HCT116 (cell line): ENCODE results near the gene XPC. TPM values are rescaled to one million over a fixed set of nuclear protein-coding genes. Genes with fewer than 3 reads are reported as not detected.

Experiments used
- ATAC-seq: fragments of 200-7000 bp; cut with Tn5 transposase; 2 replicates; pipeline ENCODE4 v1.9.1; 2020; ENCODE audit warnings: mild to moderate bottlenecking, moderate library complexity
- BruUV-seq: library from RNA; stranded (reverse); fragments of 400-500 nt; replicated peaks from 2 replicates; lab custom pipeline; 2021; lab: Mats Ljungman, UMichigan
- CTCF ChIA-PET: fragments of 300-600 bp; sonication (Branson Sonifier 250); formaldehyde crosslinking; loops from one replicate; lab custom pipeline; 2021; ENCODE audit warnings: antibody characterized with exemption; lab: Charles Lee
- POLR2A ChIA-PET: fragments of 300-600, 350-600 bp; sonication (Branson Sonifier 250); formaldehyde crosslinking; loops from one replicate; lab custom pipeline; 2021; ENCODE audit warnings: antibody characterized with exemption; lab: Charles Lee
- RAD21 ChIA-PET, 2 experiments: fragments of 300-600 bp; sonication (Branson Sonifier 250); formaldehyde crosslinking; loops; one replicate each; lab custom pipeline; 2023; ENCODE audit warnings: low total read pairs in 2 of 2; ENCODE audit not compliant: uncharacterized antibody in 2 of 2, unreplicated experiment in 2 of 2, low non-redundant PET in 1 of 2; lab: Charles Lee
- DNase-seq: peaks from one replicate; pipeline ENCODE4 v3.0.0-alpha.2; 2010; ENCODE audit warnings: low read depth, low spot score
- H2AFZ ChIP-seq: fragments of 200-600 bp; shearing (Covaris generic), sonication (generic); 2 replicates; pipeline ENCODE4 v1.6.1; 2017; ENCODE audit warnings: low read depth, mixed run types, mixed read lengths, antibody characterized with exemption, low read length; ENCODE audit not compliant: poor library complexity, severe bottlenecking
- H3K27ac ChIP-seq: 2 replicates; pipeline ENCODE4 v1.5.1; 2012; ENCODE audit warnings: low read depth, low read length
- H3K27me3 ChIP-seq: fragments of 200-600 bp; sonication (generic); 2 replicates; pipeline ENCODE4 v1.6.1; 2016; ENCODE audit warnings: mixed run types, low read length, mixed read lengths; ENCODE audit not compliant: insufficient read depth
- H3K36me3 ChIP-seq, 2 experiments: fragments of 200-500 bp in 1 of 2; fragments of 200-600 bp in 1 of 2; sonication (Bioruptor generic) in 1 of 2; sonication (generic) in 1 of 2; 2 replicates each; pipeline versions ENCODE4 v1.5.1 to v1.6.1; 2014 to 2016; ENCODE audit warnings: low read length in 2 of 2, inconsistent platforms in 1 of 2, mixed read lengths in 1 of 2, mixed run types in 1 of 2; ENCODE audit not compliant: insufficient read depth in 2 of 2, control insufficient read depth in 1 of 2
- H3K4me1 ChIP-seq, 2 experiments: fragments of 200-600 bp in 1 of 2; sonication (generic) in 1 of 2; 2 replicates each; pipeline versions ENCODE4 v1.5.1 to v1.6.1; 2012 to 2017; ENCODE audit warnings: low read length in 2 of 2, inconsistent platforms in 1 of 2, mild to moderate bottlenecking in 1 of 2, mixed read lengths in 1 of 2, mixed run types in 1 of 2, moderate library complexity in 1 of 2; ENCODE audit not compliant: insufficient read depth in 2 of 2, control insufficient read depth in 1 of 2
- H3K4me2 ChIP-seq: fragments of 200-600 bp; sonication (generic); 2 replicates; pipeline ENCODE4 v1.6.1; 2017; ENCODE audit warnings: mixed run types, low read length, mixed read lengths
- H3K4me3 ChIP-seq, 2 experiments: fragments of 200-600 bp in 1 of 2; sonication (generic) in 1 of 2; replicated peaks in 1 of 2; 2 replicates each; pipeline ENCODE4 v1.5.1; 2011 to 2016; ENCODE audit warnings: low read length in 2 of 2, control low read depth in 1 of 2, low read depth in 1 of 2, mild to moderate bottlenecking in 1 of 2, mixed read lengths in 1 of 2, mixed run types in 1 of 2
- H3K79me2 ChIP-seq: fragments of 200-600 bp; sonication (generic); 2 replicates; pipeline ENCODE4 v1.6.1; 2017; ENCODE audit warnings: mild to moderate bottlenecking, mixed run types, low read length, moderate library complexity, mixed read lengths; ENCODE audit not compliant: insufficient read depth
- H3K9ac ChIP-seq: fragments of 200-600 bp; sonication (generic); 2 replicates; pipeline ENCODE4 v1.6.1; 2016; ENCODE audit warnings: low read length, mixed read lengths
- H3K9me2 ChIP-seq: fragments of 200-600 bp; sonication (generic), shearing (Covaris generic); 2 replicates; pipeline ENCODE4 v1.6.1; 2017; ENCODE audit warnings: mixed run types, mild to moderate bottlenecking, moderate library complexity; ENCODE audit not compliant: insufficient read depth
- H3K9me3 ChIP-seq, 2 experiments: fragments of 200-500 bp in 1 of 2; fragments of 200-600 bp in 1 of 2; sonication (Bioruptor generic) in 1 of 2; sonication (generic) in 1 of 2; 2 replicates each; pipeline ENCODE4 v1.6.1; 2014 to 2017; ENCODE audit warnings: low read length in 2 of 2, mixed read lengths in 2 of 2, inconsistent platforms in 1 of 2, low read depth in 1 of 2, mild to moderate bottlenecking in 1 of 2, mixed run types in 1 of 2, moderate library complexity in 1 of 2; ENCODE audit not compliant: control insufficient read depth in 1 of 2, insufficient read depth in 1 of 2
- H4K20me1 ChIP-seq: fragments of 200-600 bp; sonication (generic), shearing (Covaris generic); 2 replicates; pipeline ENCODE4 v1.6.1; 2017; ENCODE audit warnings: mixed run types, mild to moderate bottlenecking, moderate library complexity; ENCODE audit not compliant: insufficient read depth
- CBX3 ChIP-seq: IDR thresholded peaks from 2 replicates; pipeline ENCODE4 v1.6.1; 2012; ENCODE audit warnings: low read depth
- CEBPB ChIP-seq: IDR thresholded peaks from 2 replicates; pipeline ENCODE4 v1.6.1; 2012; ENCODE audit warnings: low read depth
- EGR1 ChIP-seq: IDR thresholded peaks from 2 replicates; pipeline ENCODE4 v1.6.1; 2012; ENCODE audit warnings: low read depth
- ELF1 ChIP-seq: IDR thresholded peaks from 2 replicates; pipeline ENCODE4 v1.6.1; 2012; ENCODE audit warnings: low read depth, borderline replicate concordance
- EZH2 ChIP-seq: fragments of 200-600 bp; sonication (generic); IDR thresholded peaks from 2 replicates; pipeline ENCODE4 v1.6.1; 2017; ENCODE audit warnings: antibody characterized with exemption, mixed run types
- EZH2phosphoT487 ChIP-seq: fragments of 200-600 bp; IDR thresholded peaks from 2 replicates; pipeline ENCODE4 v1.6.1; 2018; ENCODE audit warnings: antibody characterized with exemption, borderline replicate concordance
- FOSL1 ChIP-seq: IDR thresholded peaks from 2 replicates; pipeline ENCODE4 v1.6.1; 2012; ENCODE audit warnings: low read depth
- JUND ChIP-seq: IDR thresholded peaks from 2 replicates; pipeline ENCODE4 v1.6.1; 2012
- POLR2A ChIP-seq: IDR thresholded peaks from 2 replicates; pipeline ENCODE4 v1.7.0; 2011; ENCODE audit warnings: borderline replicate concordance; ENCODE audit not compliant: insufficient read depth, insufficient read length; ENCODE audit errors: extremely low read depth
- POLR2AphosphoS5 ChIP-seq: IDR thresholded peaks from 2 replicates; pipeline ENCODE4 v1.6.1; 2011; ENCODE audit warnings: mild to moderate bottlenecking, low read depth, low read length, moderate library complexity
- SIN3A ChIP-seq: IDR thresholded peaks from 2 replicates; pipeline ENCODE4 v1.6.1; 2012; ENCODE audit warnings: low read depth
- SP1 ChIP-seq: IDR thresholded peaks from 2 replicates; pipeline ENCODE4 v1.6.1; 2012; ENCODE audit warnings: low read depth
- SRF ChIP-seq: IDR thresholded peaks from 2 replicates; pipeline ENCODE4 v1.6.1; 2012; ENCODE audit warnings: low read depth
- YY1 ChIP-seq: IDR thresholded peaks from 2 replicates; pipeline ENCODE4 v1.6.1; 2011; ENCODE audit warnings: low read length, low read depth, moderate library complexity, mild to moderate bottlenecking; ENCODE audit not compliant: insufficient replicate concordance; ENCODE audit errors: extremely low read depth
- ZFX ChIP-seq: fragments of 450-650 bp; IDR thresholded peaks from 2 replicates; pipeline ENCODE4 v1.6.1; 2017
- ZNF274 ChIP-seq: fragments of 200-500 bp; sonication (Bioruptor generic); IDR thresholded peaks from 2 replicates; pipeline ENCODE4 v1.6.1; 2014; ENCODE audit warnings: mild to moderate bottlenecking, low read depth, low read length, inconsistent platforms
- intact Hi-C: fragments of 100-400 bp; cut with micrococcal nuclease; formaldehyde crosslinking; loops from 2 replicates; pipeline ENCODE4 v1.10.0; 2022
- total RNA-seq: library from RNA; stranded (reverse); gene quantifications from one replicate; pipeline ENCODE4 v1.2.1, GENCODE V29; 2021; ENCODE audit not compliant: unreplicated experiment
- TF ChIP-seq, protein P1 (sequence below): IDR thresholded peaks from 2 replicates; pipeline ENCODE4 v1.6.1; 2011; ENCODE audit warnings: mild to moderate bottlenecking, low read length, moderate library complexity; ENCODE audit not compliant: insufficient replicate concordance; ENCODE audit errors: extremely low read depth
- TF ChIP-seq, protein P2 (sequence below), 3 experiments: fragments of 200-600 bp in 1 of 3; sonication (generic) in 1 of 3; IDR thresholded peaks in 2 of 3; conservative IDR thresholded peaks in 1 of 3; 2 replicates each; pipeline ENCODE4 v1.5.1; 2012 to 2017; ENCODE audit warnings: low read depth in 2 of 3, low read length in 2 of 3, antibody characterized with exemption in 1 of 3, borderline replicate concordance in 1 of 3, control low read depth in 1 of 3, mild to moderate bottlenecking in 1 of 3, mixed read lengths in 1 of 3, mixed run types in 1 of 3, moderate library complexity in 1 of 3; ENCODE audit not compliant: insufficient read depth in 1 of 3
- TF ChIP-seq, protein P3 (sequence below): IDR thresholded peaks from 2 replicates; pipeline ENCODE4 v1.6.1; 2012

The XPC gene
- total RNA-seq, 1 experiment from 2014 or later, result 29.5 TPM

DNA sequence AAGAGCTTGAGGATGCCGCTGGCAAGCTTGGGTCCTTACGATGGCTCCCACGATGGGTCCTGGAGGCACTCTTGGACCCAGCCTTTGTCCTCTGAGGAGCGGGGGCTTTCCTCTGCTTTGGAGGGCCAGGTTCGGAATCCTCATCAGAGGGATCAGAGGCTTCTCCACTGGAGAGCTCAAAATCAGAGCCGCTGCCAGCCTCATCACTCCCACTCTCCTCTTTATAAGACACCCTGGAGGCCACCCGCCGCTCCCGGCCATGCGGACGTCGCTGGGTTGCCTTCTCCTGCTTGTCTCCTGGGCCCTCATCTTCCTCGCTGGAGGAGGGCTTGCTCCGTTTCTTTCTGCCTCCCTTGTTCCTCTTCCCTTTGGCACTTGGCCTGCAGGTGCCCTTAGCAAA lies 20.0 kb downstream of the XPC start:
- no peak overlapping the region for H2AFZ ChIP-seq
- no peak overlapping the region for H3K27ac ChIP-seq
- no peaks in the 10 kb centered on the region for H3K79me2 ChIP-seq
- no peaks in the 10 kb centered on the region for H3K9me2 ChIP-seq
- ATAC-seq (no peak), DNase-seq (no peak)
- intact Hi-C loops, result no loop called here
- no peak overlapping the region for H3K9ac ChIP-seq
- CTCF ChIA-PET, result no interaction called here
- RAD21 ChIA-PET, result no interaction called here
- no peaks in the 10 kb centered on the region for H4K20me1 ChIP-seq
- H3K4me2 ChIP-seq, result no peak overlapping the region
- POLR2A ChIA-PET, result no interaction called here
- no peak for TF ChIP-seq POLR2A
- no peak for TF ChIP-seq ELF1
- TF ChIP-seq CEBPB, result no peak
- TF ChIP-seq CBX3, result no peak
- H3K4me3 ChIP-seq, result no peak overlapping the region
- H3K36me3 ChIP-seq, result peaks cover 42 to 58% of the 10 kb centered on the region in 2 experiments
- no peaks in the 10 kb centered on the region for H3K27me3 ChIP-seq
- no peaks in the 10 kb centered on the region for H3K4me1 ChIP-seq
- H3K9me3 ChIP-seq, result peaks cover 7 to 8% of the 10 kb centered on the region in 2 experiments; a peak in 2 of 4 replicates
- no TSS peak for BruUV-seq

DNA sequence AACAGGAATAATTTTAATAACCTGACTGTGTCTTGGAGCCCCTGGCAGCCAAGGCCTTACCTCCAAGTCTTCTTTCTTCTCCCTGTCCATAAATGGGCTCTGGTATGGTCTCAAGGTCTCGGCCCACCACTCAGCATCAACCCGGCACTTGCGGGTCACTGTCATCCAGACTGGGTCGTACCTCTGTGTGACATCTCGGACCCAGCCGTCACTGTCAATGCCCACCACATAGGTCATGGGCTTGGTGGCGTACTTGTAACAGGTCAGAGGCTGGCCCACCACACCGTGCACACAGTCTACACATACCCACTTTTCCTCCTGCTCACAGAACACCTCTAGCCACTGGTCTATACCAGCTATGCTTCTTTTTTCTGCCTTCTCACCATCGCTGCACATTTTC lies 20.4 kb downstream of the XPC start:
- Histone ChIP-seq H3K27me3 (no peaks in the 10 kb centered on the region), H3K9me3 (peaks cover 7 to 8% of the 10 kb centered on the region in 2 experiments; a peak in 2 of 4 replicates), H3K4me1 (no peaks in the 10 kb centered on the region), H3K4me2 (no peak overlapping the region), H3K79me2 (no peaks in the 10 kb centered on the region), H4K20me1 (no peaks in the 10 kb centered on the region), H3K4me3 (no peak overlapping the region), H2AFZ (no peak overlapping the region), H3K27ac (no peak overlapping the region), H3K36me3 (peaks cover 39 to 54% of the 10 kb centered on the region in 2 experiments), H3K9me2 (no peaks in the 10 kb centered on the region), H3K9ac (no peak overlapping the region)
- intact Hi-C loops, result no loop called here
- CTCF ChIA-PET, result no interaction called here
- ATAC-seq (no peak), DNase-seq (no peak)
- no TSS peak for BruUV-seq
- POLR2A ChIA-PET, result no interaction called here
- RAD21 ChIA-PET, result no interaction called here
- TF ChIP-seq, protein P1, sequence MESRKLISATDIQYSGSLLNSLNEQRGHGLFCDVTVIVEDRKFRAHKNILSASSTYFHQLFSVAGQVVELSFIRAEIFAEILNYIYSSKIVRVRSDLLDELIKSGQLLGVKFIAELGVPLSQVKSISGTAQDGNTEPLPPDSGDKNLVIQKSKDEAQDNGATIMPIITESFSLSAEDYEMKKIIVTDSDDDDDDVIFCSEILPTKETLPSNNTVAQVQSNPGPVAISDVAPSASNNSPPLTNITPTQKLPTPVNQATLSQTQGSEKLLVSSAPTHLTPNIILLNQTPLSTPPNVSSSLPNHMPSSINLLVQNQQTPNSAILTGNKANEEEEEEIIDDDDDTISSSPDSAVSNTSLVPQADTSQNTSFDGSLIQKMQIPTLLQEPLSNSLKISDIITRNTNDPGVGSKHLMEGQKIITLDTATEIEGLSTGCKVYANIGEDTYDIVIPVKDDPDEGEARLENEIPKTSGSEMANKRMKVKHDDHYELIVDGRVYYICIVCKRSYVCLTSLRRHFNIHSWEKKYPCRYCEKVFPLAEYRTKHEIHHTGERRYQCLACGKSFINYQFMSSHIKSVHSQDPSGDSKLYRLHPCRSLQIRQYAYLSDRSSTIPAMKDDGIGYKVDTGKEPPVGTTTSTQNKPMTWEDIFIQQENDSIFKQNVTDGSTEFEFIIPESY, result no peak
- no peak for TF ChIP-seq ELF1
- TF ChIP-seq CBX3, result no peak
- TF ChIP-seq JUND, result no peak
- no peak for TF ChIP-seq POLR2A
- TF ChIP-seq, protein P2, sequence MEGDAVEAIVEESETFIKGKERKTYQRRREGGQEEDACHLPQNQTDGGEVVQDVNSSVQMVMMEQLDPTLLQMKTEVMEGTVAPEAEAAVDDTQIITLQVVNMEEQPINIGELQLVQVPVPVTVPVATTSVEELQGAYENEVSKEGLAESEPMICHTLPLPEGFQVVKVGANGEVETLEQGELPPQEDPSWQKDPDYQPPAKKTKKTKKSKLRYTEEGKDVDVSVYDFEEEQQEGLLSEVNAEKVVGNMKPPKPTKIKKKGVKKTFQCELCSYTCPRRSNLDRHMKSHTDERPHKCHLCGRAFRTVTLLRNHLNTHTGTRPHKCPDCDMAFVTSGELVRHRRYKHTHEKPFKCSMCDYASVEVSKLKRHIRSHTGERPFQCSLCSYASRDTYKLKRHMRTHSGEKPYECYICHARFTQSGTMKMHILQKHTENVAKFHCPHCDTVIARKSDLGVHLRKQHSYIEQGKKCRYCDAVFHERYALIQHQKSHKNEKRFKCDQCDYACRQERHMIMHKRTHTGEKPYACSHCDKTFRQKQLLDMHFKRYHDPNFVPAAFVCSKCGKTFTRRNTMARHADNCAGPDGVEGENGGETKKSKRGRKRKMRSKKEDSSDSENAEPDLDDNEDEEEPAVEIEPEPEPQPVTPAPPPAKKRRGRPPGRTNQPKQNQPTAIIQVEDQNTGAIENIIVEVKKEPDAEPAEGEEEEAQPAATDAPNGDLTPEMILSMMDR (IDR thresholded peaks at IDR 0.05 in 2 of 3, conservative IDR thresholded peaks at IDR 0.05 in 1 of 3; ENCODE audit: borderline replicate concordance in 1 of 3, insufficient read depth in 1 of 3, low read depth in 2 of 3, low read length in 2 of 3), result no peak
- no peak for TF ChIP-seq EZH2
- TF ChIP-seq SRF, result no peak
- TF ChIP-seq EGR1, result no peak
- TF ChIP-seq SP1, result no peak
- TF ChIP-seq SIN3A, result no peak
- no peak for TF ChIP-seq FOSL1
- no peak for TF ChIP-seq ZFX
- TF ChIP-seq, protein P3, sequence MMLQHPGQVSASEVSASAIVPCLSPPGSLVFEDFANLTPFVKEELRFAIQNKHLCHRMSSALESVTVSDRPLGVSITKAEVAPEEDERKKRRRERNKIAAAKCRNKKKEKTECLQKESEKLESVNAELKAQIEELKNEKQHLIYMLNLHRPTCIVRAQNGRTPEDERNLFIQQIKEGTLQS, result no peak
- TF ChIP-seq ZNF274, result no peak
- TF ChIP-seq POLR2AphosphoS5, result no peak
- no peak for TF ChIP-seq YY1
- no peak for TF ChIP-seq CEBPB
- no peak for TF ChIP-seq EZH2phosphoT487
